Measurements from ENCODE around the gene IRX6. TPM values are rescaled to one million over a fixed set of nuclear protein-coding genes. Genes with fewer than 3 reads are reported as not detected.
A peak's percentile ranks its signal among the peaks of the same experiment; 100 is the strongest.

IRX6 gene
- total and polyA plus RNA-seq, 2 of the 8 experiments (the other 6 are each of a cell fraction or from before 2014, with no cell fraction given) = 0.61 TPM; not detected in 1

DNA sequence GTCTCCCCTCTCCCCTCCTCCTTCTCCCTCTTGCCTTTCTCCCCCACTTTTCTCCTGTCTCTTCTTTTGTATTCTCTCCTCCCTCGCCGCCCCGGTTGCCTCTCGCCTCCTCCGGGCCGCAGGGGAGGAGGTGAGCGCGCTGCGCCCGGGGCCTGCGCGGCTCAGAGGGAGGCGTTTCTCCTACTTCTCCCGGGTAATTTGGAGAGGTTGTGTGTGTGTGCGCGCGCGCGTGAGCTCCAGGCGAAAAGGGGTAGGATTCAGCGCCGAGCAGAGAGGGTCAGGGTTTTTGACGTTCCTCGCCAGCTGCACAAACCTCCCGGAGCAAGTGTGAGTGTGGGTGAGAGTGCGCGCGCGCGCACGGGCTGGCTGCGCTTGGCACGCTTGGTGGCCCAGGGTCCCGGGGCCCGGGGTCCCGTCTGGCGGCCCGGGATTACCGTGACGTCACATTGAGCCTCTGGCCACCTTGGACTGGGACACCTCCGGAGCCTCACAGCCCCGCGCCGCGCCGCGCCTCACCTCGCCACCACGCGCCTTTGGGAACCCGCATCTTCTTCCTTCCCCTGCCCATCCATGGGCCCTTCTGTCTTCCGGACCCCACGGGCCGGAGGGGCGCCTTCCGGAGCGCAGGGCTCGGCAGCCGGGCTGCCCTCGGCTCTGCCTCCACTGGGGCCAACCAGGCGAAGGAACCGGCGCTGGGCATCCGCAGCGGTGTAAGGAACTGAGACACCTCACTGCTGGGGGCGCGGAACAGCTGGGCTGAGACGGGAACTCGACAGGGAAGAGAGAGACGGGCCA is 479 bp downstream of the IRX6 start (continued):
- TF ChIP-seq CHD7 (IDR thresholded peaks at IDR 0.05; ENCODE audit: insufficient replicate concordance, low read length) (no peak), GABPA (IDR thresholded peaks at IDR 0.05; ENCODE audit: borderline replicate concordance, insufficient read depth, low read length) (no peak), TCF12 (IDR thresholded peaks at IDR 0.05; ENCODE audit: low read depth, low read length) (no peak), CTCF (IDR thresholded peaks at IDR 0.05; ENCODE audit: control extremely low read depth in 1 of 3, insufficient read depth in 1 of 3, low read depth in 1 of 3, low read length in 3 of 3) (no peak), SUZ12 (IDR thresholded peaks at IDR 0.05; ENCODE audit: low read length) (peak; percentile 68), KDM4A (IDR thresholded peaks at IDR 0.05; ENCODE audit: low read depth, low read length, severe bottlenecking) (peak; percentile 90), JUN (IDR thresholded peaks at IDR 0.05; ENCODE audit: low read depth, low read length) (no peak)
